LNCAP (cell line): Measurements from ENCODE around the gene PDE3B.

Source experiments
- TF ChIP-seq, protein P1 (sequence below): fragments of 450-650 bp; IDR thresholded peaks from 2 replicates; pipeline ENCODE4 v1.5.1; 2017; ENCODE audit warnings: mild to moderate bottlenecking

The PDE3B gene

DNA sequence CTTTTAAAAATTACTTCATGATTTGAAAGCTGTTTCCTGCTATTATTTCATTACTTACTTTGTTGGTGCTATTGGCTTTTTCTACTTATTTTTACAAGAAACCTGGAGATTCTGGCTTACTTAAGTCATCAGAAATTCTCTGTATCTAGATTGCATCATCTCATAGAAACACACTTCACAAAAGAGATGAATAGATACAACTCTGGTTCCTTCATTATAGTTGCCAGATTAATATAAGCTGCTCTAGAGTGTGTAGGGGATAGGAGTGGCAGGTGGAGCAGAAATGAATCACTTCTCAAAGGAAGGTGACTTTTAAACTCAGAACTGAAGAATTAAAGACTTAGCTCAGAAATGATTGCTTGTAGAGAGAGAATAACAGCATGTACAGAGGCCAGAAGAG, 228.4 kb downstream of the PDE3B start:
- TF ChIP-seq, protein P1, sequence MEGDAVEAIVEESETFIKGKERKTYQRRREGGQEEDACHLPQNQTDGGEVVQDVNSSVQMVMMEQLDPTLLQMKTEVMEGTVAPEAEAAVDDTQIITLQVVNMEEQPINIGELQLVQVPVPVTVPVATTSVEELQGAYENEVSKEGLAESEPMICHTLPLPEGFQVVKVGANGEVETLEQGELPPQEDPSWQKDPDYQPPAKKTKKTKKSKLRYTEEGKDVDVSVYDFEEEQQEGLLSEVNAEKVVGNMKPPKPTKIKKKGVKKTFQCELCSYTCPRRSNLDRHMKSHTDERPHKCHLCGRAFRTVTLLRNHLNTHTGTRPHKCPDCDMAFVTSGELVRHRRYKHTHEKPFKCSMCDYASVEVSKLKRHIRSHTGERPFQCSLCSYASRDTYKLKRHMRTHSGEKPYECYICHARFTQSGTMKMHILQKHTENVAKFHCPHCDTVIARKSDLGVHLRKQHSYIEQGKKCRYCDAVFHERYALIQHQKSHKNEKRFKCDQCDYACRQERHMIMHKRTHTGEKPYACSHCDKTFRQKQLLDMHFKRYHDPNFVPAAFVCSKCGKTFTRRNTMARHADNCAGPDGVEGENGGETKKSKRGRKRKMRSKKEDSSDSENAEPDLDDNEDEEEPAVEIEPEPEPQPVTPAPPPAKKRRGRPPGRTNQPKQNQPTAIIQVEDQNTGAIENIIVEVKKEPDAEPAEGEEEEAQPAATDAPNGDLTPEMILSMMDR, result no peak

DNA sequence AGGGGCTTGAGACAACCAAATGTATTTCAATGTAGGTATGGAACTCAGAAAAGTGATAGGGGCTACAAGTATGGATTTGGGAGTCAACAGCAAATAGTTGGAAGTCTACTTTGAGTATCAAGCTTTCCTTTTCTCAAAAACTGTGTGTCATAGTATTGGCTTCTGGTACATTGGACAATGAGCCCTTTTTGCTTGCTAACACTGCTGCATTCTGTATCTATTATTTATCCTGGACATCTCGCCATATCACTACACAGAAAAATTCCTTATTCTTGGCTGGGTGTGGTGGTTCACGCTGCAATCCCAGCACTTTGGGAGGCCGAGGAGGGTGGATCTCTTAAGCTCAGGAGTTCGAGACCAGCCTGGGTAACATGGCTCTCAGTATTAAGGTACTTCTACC, 230.0 kb downstream of the PDE3B start:
- TF ChIP-seq, protein P1, result no peak

- TF ChIP-seq, protein P1, result no peak
Observed at GRCh38 chr11:14875163-14875562, 231.6 kb downstream of the PDE3B start.

DNA sequence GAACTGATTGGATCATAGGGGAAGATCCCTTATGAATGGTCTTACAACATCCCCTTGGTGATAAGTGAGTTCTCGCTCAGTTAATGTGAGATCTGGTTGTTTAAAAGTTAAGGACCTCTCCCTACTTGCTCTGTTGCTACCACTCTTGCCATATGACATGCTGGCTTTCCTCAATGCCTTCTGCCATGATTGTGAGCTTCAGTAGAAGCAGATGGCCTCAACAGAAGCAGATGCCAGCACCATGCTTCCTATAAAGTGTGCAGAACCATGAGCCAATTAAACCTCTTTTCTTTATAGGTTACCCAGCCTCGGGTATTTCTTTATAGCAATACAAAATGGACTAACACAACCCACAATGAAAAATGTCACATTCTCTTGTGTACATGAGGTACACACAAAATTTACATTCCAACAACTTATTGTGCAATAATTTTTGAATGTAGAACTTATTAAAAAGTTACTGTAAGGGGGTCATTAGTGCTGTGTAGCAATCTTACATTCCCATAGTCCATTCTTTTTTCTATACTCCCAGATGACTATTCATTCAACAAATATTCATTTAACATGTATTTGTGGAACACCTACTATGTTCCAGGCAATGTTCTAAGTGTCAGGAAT, 238.1 kb downstream of the PDE3B start:
- TF ChIP-seq, protein P1, result no peak

GRCh38 chr11:14882196-14882595, 238.6 kb downstream of the PDE3B start:
- TF ChIP-seq, protein P1, result no peak

DNA sequence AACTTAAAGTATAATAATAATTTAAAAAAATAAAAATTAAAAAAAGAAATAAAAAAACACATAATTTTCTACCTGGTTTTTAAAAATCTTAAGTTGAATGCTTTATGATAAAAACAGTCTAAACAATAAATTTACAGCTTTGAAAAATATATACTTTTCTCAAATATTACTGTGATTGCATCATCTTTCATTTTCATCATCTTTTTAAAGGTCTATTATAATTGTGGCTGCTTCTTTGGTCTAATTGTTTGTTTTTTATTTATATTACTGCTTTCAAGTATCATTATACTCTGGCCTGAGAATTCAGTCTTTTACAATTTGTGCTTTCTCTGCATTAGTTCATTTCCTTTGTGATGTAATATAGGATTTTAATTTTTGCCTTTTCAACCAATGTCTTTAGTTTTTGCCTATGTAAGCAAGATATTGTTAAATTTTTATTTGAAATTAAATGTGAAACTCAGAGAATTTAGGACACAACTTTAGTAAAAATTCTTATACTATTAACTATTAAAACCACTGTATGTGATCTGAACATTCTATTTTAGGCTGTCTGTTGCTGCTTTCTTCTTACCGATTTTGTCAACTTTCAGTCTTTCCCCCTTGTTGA, 241.2 kb downstream of the PDE3B start:
- TF ChIP-seq, protein P1, result no peak

- TF ChIP-seq, protein P1, result no peak
Observed at GRCh38 chr11:14886513-14886912, 242.9 kb downstream of the PDE3B start.
